Right lobe of liver (tissue), 6 donors: Measurements from ENCODE around the gene PACRG. TPM values are rescaled to one million over a fixed set of nuclear protein-coding genes. Genes with fewer than 3 reads are reported as not detected.
A peak's percentile ranks its signal among the peaks of the same experiment; 100 is the strongest.

Experiments used
- ATAC-seq, 4 donors: fragments of 200-7000 bp; cut with Tn5 transposase; one replicate each; pipeline ENCODE4 v1.9.1; 2020; ENCODE audit warnings: mild to moderate bottlenecking in 4 of 4, moderate library complexity in 4 of 4
- DNase-seq, 3 donors: peaks; one replicate each; pipeline ENCODE4 v3.0.0-alpha.2; 2020
- H3K27ac ChIP-seq, 3 donors: fragments of 200-600 bp; one replicate each; pipeline ENCODE4 v1.8.0; 2022
- H3K27me3 ChIP-seq, 2 donors: fragments of 200-600 bp; one replicate each; pipeline ENCODE4 v1.8.0; 2022
- H3K36me3 ChIP-seq, 4 donors: fragments of 200-600 bp; sonication (generic) in 1 of 4; one replicate each; pipeline versions ENCODE4 v1.5.1 to v1.8.0; 2017 to 2022; ENCODE audit warnings: control low read depth in 1 of 4
- H3K4me1 ChIP-seq, 4 donors: fragments of 200-600 bp; sonication (generic) in 1 of 4; one replicate each; pipeline versions ENCODE4 v1.5.1 to v1.8.0; 2017 to 2022; ENCODE audit warnings: control low read depth in 1 of 4
- H3K4me3 ChIP-seq, 3 donors: fragments of 200-600 bp; one replicate each; pipeline ENCODE4 v1.8.0; 2022
- H3K9me3 ChIP-seq, 4 donors: fragments of 200-600 bp; sonication (generic) in 1 of 4; one replicate each; pipeline versions ENCODE4 v1.5.1 to v1.8.0; 2017 to 2022; ENCODE audit warnings: control low read depth in 1 of 4
- POLR2A ChIP-seq: fragments of 450-650 bp; IDR thresholded peaks from one replicate; pipeline ENCODE4 v1.6.1; 2017; ENCODE audit warnings: antibody characterized with exemption, mild to moderate bottlenecking
- WGBS: methylation state at CpG from one replicate; pipeline ENCODE4 v1.1.6; 2018; ENCODE audit warnings: low coverage, low lambda C conversion rate; ENCODE audit not compliant: insufficient coverage; ENCODE audit errors: missing lambda C conversion rate; 5-methylcytosine and 5-hydroxymethylcytosine counted together
- intact Hi-C, 2 donors: fragments of 100-400 bp; cut with DNase I; formaldehyde crosslinking; loops; one replicate each; pipeline versions ENCODE4 v1.11.2 to v1.14.1; 2022
- total RNA-seq, 6 experiments: library from RNA; depleted of rRNA in 2 of 6; stranded (reverse); fragments of >200 nt in 2 of 6; fragmentation: NEBNext Ultra II Directional in 3 of 6; extraction: Animal tissue kit (Norgen Biotek cat#: 25700) in 3 of 6; gene quantifications; one replicate each; pipeline versions ENCODE4 v1.1.0 to v1.2.4, GENCODE V29; 2016 to 2023
- TF ChIP-seq, protein P1 (sequence below), 4 donors: fragments of 200-600 bp in 3 of 4; fragments of 450-650 bp in 1 of 4; IDR thresholded peaks; one replicate each; pipeline versions ENCODE4 v1.5.1 to v1.8.0; 2016 to 2022; ENCODE audit warnings: antibody characterized with exemption in 4 of 4, mild to moderate bottlenecking in 2 of 4
- donor health status: DM: no; HTN: yes; CAD: no.
- donor health status: DM: no; HTN: no; CAD: no.
- donor health status: DM: no; HTN: no; CAD: no.
- donor health status: DM: no; HTN: yes; CAD: no.
- donor health status: DM: no; HTN: yes; CAD: no.

Gene PACRG
- total RNA-seq, 6 experiments from 2014 or later, result 0.25 to 5.3 (median 2.7) TPM

DNA sequence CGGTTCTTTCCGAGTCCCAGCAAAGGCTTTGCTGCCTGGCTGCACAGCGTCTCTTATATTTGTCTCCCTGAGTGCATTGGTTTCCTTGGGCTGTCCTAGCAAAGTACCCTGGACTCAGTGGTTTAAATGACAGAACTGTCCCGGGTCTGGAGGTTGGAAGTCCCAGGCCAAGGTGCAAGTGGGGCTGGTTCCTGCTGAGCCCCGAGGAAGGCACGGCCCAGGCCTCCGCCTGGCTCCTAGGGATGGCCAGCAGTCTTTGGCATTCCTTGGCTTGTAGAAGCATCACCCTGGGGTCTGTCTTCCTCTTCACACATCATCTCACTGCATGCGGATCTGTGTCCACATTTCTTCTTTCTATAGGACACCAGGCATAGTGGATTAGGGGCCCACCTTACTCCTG lies 621.9 kb downstream of the PACRG start:
- TF ChIP-seq, protein P1, sequence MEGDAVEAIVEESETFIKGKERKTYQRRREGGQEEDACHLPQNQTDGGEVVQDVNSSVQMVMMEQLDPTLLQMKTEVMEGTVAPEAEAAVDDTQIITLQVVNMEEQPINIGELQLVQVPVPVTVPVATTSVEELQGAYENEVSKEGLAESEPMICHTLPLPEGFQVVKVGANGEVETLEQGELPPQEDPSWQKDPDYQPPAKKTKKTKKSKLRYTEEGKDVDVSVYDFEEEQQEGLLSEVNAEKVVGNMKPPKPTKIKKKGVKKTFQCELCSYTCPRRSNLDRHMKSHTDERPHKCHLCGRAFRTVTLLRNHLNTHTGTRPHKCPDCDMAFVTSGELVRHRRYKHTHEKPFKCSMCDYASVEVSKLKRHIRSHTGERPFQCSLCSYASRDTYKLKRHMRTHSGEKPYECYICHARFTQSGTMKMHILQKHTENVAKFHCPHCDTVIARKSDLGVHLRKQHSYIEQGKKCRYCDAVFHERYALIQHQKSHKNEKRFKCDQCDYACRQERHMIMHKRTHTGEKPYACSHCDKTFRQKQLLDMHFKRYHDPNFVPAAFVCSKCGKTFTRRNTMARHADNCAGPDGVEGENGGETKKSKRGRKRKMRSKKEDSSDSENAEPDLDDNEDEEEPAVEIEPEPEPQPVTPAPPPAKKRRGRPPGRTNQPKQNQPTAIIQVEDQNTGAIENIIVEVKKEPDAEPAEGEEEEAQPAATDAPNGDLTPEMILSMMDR (IDR thresholded peaks at IDR 0.05), result no peak
- no peak for TF ChIP-seq POLR2A
- Histone ChIP-seq H3K27me3 (no peaks in the 10 kb centered on the region), H3K36me3 (no peaks in the 10 kb centered on the region), H3K9me3 (no peaks in the 10 kb centered on the region), H3K4me1 (no peaks in the 10 kb centered on the region), H3K27ac (no peak overlapping the region), H3K4me3 (no peak overlapping the region)
- DNase-seq (no peak), ATAC-seq (no peak)
- intact Hi-C loops, result no loop called here
- no CpG with 5 or more reads among the region's 8 CpGs for WGBS

DNA sequence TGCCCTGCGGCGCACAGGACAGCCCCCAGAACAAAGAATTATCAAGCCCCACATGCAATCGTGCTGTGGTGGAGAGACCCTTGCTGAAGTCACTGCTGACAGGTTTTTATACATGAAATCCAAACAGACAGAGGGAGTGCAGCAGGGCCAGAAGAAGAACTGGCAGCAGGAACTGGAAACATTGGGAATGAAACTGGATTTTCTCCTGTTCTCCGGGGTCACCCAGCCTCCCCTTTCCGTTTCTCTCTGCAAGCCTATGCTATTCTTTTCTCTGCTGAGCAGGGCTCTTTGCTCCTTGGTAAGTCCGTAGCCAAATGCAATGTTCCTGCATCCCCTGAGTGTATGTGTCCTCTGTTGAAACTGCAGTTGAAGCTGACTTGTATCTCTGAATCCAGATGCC lies 623.2 kb downstream of the PACRG start:
- intact Hi-C loops, result no loop called here
- ATAC-seq, result no peak

DNA sequence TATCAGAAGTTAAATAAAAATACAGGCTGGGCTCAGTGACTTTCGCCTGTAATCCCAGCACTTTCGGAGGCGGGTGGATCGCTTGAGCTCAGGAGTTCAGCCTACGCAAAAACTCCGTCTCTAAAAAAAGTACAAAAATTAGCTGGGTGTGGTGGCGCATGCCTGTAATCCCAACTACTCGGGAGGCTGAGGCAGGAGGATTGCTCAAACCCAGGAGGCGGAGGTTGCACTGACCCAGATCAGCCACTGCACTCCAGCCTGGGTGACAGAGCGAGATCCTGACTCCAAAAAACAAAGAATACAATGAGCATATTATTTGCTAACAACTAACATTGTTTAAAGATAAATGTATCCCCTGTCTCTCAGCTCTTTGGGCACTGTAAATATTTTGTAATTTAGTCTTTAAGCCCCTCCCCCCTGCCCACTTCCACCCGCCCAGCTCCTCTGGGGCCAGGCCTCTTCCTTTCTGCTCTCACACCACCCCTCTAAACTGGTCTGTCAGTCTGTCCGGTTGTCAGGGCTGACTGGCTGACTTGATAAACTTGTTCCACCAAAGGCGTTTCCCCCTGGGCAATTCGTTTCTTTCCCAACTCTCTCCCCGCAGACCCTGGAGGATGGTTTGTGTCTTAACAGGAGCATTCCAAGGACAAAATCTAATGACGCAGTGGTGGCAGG lies 624.4 kb downstream of the PACRG start:
- H3K27me3 ChIP-seq, result no peaks in the 10 kb centered on the region
- no peak for DNase-seq
- H3K36me3 ChIP-seq, result no peaks in the 10 kb centered on the region
- no peaks in the 10 kb centered on the region for H3K4me1 ChIP-seq
- H3K9me3 ChIP-seq, result no peaks in the 10 kb centered on the region
- H3K27ac ChIP-seq, result no peak overlapping the region
- peak in 1 of 4 donors; percentile 14 for ATAC-seq
- no peak overlapping the region for H3K4me3 ChIP-seq
- intact Hi-C loops, result no loop called here
- TF ChIP-seq, protein P1 (IDR thresholded peaks at IDR 0.05), result no peak
- TF ChIP-seq POLR2A, result no peak
- WGBS, result 75% methylated on average over 14 of the region's 16 CpGs

More for the DNA sequence above, 623.2 kb downstream of the PACRG start:
- H3K36me3 ChIP-seq, result no peaks in the 10 kb centered on the region
- no peak for TF ChIP-seq POLR2A
- TF ChIP-seq, protein P1 (IDR thresholded peaks at IDR 0.05), result no peak
- no peaks in the 10 kb centered on the region for H3K27me3 ChIP-seq
- WGBS, result 60% methylated on average over 4 of the region's 6 CpGs
- no peak overlapping the region for H3K4me3 ChIP-seq
- H3K9me3 ChIP-seq, result no peaks in the 10 kb centered on the region
- no peak for DNase-seq
- H3K27ac ChIP-seq, result no peak overlapping the region
- H3K4me1 ChIP-seq, result no peaks in the 10 kb centered on the region

DNA sequence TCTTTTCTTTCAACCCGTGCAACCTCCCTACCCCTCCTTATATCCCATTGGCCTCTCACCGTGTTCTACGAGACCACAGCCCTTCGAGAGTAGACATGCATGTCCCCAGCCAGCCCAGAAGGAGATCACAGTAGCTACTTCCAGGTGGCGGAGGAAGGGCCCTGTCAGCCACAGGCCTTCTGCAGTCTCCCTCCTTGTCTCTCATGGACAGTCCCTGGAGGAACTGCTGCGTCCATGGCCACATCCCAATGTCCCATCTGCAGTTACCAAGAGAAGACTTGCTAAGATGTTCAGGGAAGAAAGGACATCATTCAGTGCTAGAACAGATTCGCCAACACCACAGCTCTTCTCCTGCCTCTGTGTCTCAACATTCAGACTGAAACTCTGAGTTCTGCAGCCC lies 625.2 kb downstream of the PACRG start:
- 88% methylated on average over 7 of the region's 7 CpGs for WGBS
- no peak for TF ChIP-seq POLR2A
- TF ChIP-seq, protein P1 (IDR thresholded peaks at IDR 0.05), result no peak
- intact Hi-C loops, result no loop called here
- DNase-seq (no peak), ATAC-seq (no peak)
- Histone ChIP-seq H3K27me3 (no peaks in the 10 kb centered on the region), H3K4me3 (no peak overlapping the region), H3K36me3 (no peaks in the 10 kb centered on the region), H3K4me1 (no peaks in the 10 kb centered on the region), H3K9me3 (no peaks in the 10 kb centered on the region), H3K27ac (no peak overlapping the region)
